HepG2 (cell line): ENCODE data around the gene RBFOX1. TPM values are rescaled to one million over a fixed set of nuclear protein-coding genes. Genes with fewer than 3 reads are reported as not detected.

Experiments
- ATAC-seq: fragments of 200-7000 bp; cut with Tn5 transposase; 3 replicates; pipeline ENCODE4 v1.9.1; 2020; ENCODE audit warnings: mild to moderate bottlenecking, moderate library complexity
- BruUV-seq: library from RNA; stranded (reverse); fragments of 400-500 nt; replicated peaks from 2 replicates; lab custom pipeline; 2021; lab: Mats Ljungman, UMichigan
- CTCF ChIA-PET: fragments of 300-600 bp; formaldehyde crosslinking; extraction: SDS; loops from one replicate; lab custom pipeline; 2021; ENCODE audit warnings: low total read pairs, inconsistent platforms, low intra/inter-chr PET ratio; lab: Yijun Ruan, JAX
- POLR2A ChIA-PET: fragments of 350-600 bp; sonication (Branson Sonifier 250); formaldehyde crosslinking; loops from one replicate; lab custom pipeline; 2020; ENCODE audit warnings: antibody characterized with exemption, inconsistent platforms; lab: Yijun Ruan, JAX
- DNase-seq: peaks from one replicate; pipeline ENCODE4 v3.0.0-alpha.2; 2015; ENCODE audit warnings: low spot score
- FAIRE-seq: peaks from 3 replicates; lab custom pipeline; 2011; peaks lifted over from hg19 to GRCh38; lab: Jason Lieb, UNC
- H2AFZ ChIP-seq: one replicate; pipeline ENCODE4 v1.6.1; 2011; ENCODE audit warnings: low read length, inconsistent platforms
- H3K27ac ChIP-seq: fragments of 300-600 bp; 3 replicates; pipeline ENCODE4 v1.8.0; 2011; ENCODE audit warnings: mixed run types, mild to moderate bottlenecking, mixed read lengths, low read length, inconsistent platforms; ENCODE audit not compliant: insufficient read depth; ENCODE audit errors: extremely low read length
- H3K27me3 ChIP-seq, 2 experiments: fragments of 200-600 bp in 1 of 2; 2 replicates in 1 of 2; 3 replicates in 1 of 2; pipeline versions ENCODE4 v1.6.0 to v1.8.0; 2011; ENCODE audit warnings: low read length in 2 of 2, mild to moderate bottlenecking in 2 of 2, moderate library complexity in 2 of 2, inconsistent platforms in 1 of 2; ENCODE audit not compliant: insufficient read depth in 2 of 2, control insufficient read depth in 1 of 2
- H3K36me3 ChIP-seq, 2 experiments: fragments of 200-600 bp in 1 of 2; replicated peaks in 1 of 2; 2 replicates in 1 of 2; 3 replicates in 1 of 2; pipeline versions ENCODE4 v1.5.1 to v1.8.0; 2011; ENCODE audit warnings: low read length in 2 of 2, inconsistent platforms in 1 of 2; ENCODE audit not compliant: insufficient read depth in 2 of 2, control insufficient read depth in 1 of 2
- H3K4me1 ChIP-seq: 2 replicates; pipeline ENCODE4 v1.5.1; 2012; ENCODE audit warnings: low read length, inconsistent platforms; ENCODE audit not compliant: insufficient read depth
- H3K4me2 ChIP-seq: 2 replicates; pipeline ENCODE4 v1.6.0; 2011; ENCODE audit warnings: low read depth, low read length, inconsistent platforms
- H3K4me3 ChIP-seq, 3 experiments: fragments of 200-600 bp in 1 of 3; sonication (generic), shearing (Covaris generic) in 1 of 3; replicated peaks in 1 of 3; 2 replicates each; pipeline ENCODE4 v1.5.1; 2011 to 2016; ENCODE audit warnings: low read length in 3 of 3, inconsistent platforms in 2 of 3, low read depth in 2 of 3, mild to moderate bottlenecking in 2 of 3, control low read depth in 1 of 3, mixed read lengths in 1 of 3; ENCODE audit not compliant: insufficient read depth in 1 of 3
- H3K79me2 ChIP-seq: one replicate; pipeline ENCODE4 v1.6.1; 2011; ENCODE audit warnings: low read length, inconsistent platforms; ENCODE audit not compliant: insufficient read depth
- H3K9ac ChIP-seq: 2 replicates; pipeline ENCODE4 v1.6.0; 2011; ENCODE audit warnings: mild to moderate bottlenecking, low read depth, low read length, inconsistent platforms; ENCODE audit not compliant: insufficient read depth
- H3K9me3 ChIP-seq: 2 replicates; pipeline ENCODE4 v1.5.1; 2012; ENCODE audit warnings: mild to moderate bottlenecking, low read length
- H4K20me1 ChIP-seq: 2 replicates; pipeline ENCODE4 v1.6.0; 2011; ENCODE audit warnings: inconsistent platforms, mild to moderate bottlenecking, low read length, moderate library complexity; ENCODE audit not compliant: insufficient read depth
- ATF7 ChIP-seq, 2 experiments: fragments of 450-650 bp in 1 of 2; sonication (generic) in 1 of 2; formaldehyde crosslinking in 1 of 2; IDR thresholded peaks; 2 replicates each; pipeline versions ENCODE4 v1.4.0 to v1.6.1; 2016 to 2020; ENCODE audit warnings: antibody characterized with exemption in 1 of 2, mild to moderate bottlenecking in 1 of 2, missing genetic modification reagents in 1 of 2
- BRD4 ChIP-seq: sonication (generic); formaldehyde crosslinking; IDR thresholded peaks from 2 replicates; pipeline ENCODE4 v1.4.0; 2020; ENCODE audit warnings: missing genetic modification reagents
- GZF1 ChIP-seq: sonication (generic); formaldehyde crosslinking; IDR thresholded peaks from 2 replicates; pipeline ENCODE4 v1.5.1; 2020; ENCODE audit warnings: mild to moderate bottlenecking, missing genetic modification reagents
- PAXIP1 ChIP-seq: sonication (generic); formaldehyde crosslinking; conservative IDR thresholded peaks from 2 replicates; pipeline ENCODE4 v1.4.0; 2020; ENCODE audit warnings: mild to moderate bottlenecking, missing genetic modification reagents, moderate library complexity
- POGK ChIP-seq: sonication (generic); formaldehyde crosslinking; conservative IDR thresholded peaks from 2 replicates; pipeline ENCODE4 v1.8.0; 2022; ENCODE audit warnings: mild to moderate bottlenecking, moderate library complexity, missing genetic modification reagents
- REXO4 ChIP-seq: sonication (generic); formaldehyde crosslinking; IDR thresholded peaks from 2 replicates; pipeline ENCODE4 v1.8.0; 2022; ENCODE audit warnings: missing genetic modification reagents, mild to moderate bottlenecking, borderline replicate concordance
- SETDB1 ChIP-seq: sonication (generic); formaldehyde crosslinking; IDR thresholded peaks from 2 replicates; pipeline ENCODE4 v1.5.1; 2020; ENCODE audit warnings: missing genetic modification reagents, mild to moderate bottlenecking, borderline replicate concordance
- TCF7 ChIP-seq: sonication (generic); IDR thresholded peaks from 2 replicates; pipeline ENCODE4 v1.6.1; 2016; ENCODE audit warnings: antibody characterized with exemption, low read depth
- YEATS4 ChIP-seq: sonication (generic); formaldehyde crosslinking; IDR thresholded peaks from 2 replicates; pipeline ENCODE4 v1.4.0; 2020; ENCODE audit warnings: missing genetic modification reagents, borderline replicate concordance
- ZFP37 ChIP-seq: sonication (generic); formaldehyde crosslinking; IDR thresholded peaks from 2 replicates; pipeline ENCODE4 v1.4.0; 2020; ENCODE audit warnings: missing genetic modification reagents, borderline replicate concordance
- ZNF138 ChIP-seq: sonication (generic); formaldehyde crosslinking; IDR thresholded peaks from 2 replicates; pipeline ENCODE4 v1.5.0; 2020; ENCODE audit warnings: mild to moderate bottlenecking, low read depth, missing genetic modification reagents
- ZNF275 ChIP-seq: sonication (generic); formaldehyde crosslinking; IDR thresholded peaks from 2 replicates; pipeline ENCODE4 v1.8.0; 2022; ENCODE audit warnings: missing genetic modification reagents, mild to moderate bottlenecking, inconsistent platforms, borderline replicate concordance
- ZNF335 ChIP-seq: sonication (generic); formaldehyde crosslinking; IDR thresholded peaks from 2 replicates; pipeline ENCODE4 v1.4.0; 2020; ENCODE audit warnings: missing genetic modification reagents
- ZNF503 ChIP-seq: sonication (generic); formaldehyde crosslinking; IDR thresholded peaks from 2 replicates; pipeline ENCODE4 v1.4.0; 2020; ENCODE audit warnings: missing genetic modification reagents
- ZNF652 ChIP-seq: IDR thresholded peaks from 2 replicates; pipeline ENCODE4 v1.6.1; 2016; ENCODE audit warnings: low read depth, borderline replicate concordance
- ZNF672 ChIP-seq: sonication (generic); formaldehyde crosslinking; IDR thresholded peaks from 2 replicates; pipeline ENCODE4 v1.8.1; 2022; ENCODE audit warnings: missing genetic modification reagents
- ZNF792 ChIP-seq: IDR thresholded peaks from 2 replicates; pipeline ENCODE4 v1.6.1; 2016
- ZSCAN29 ChIP-seq: sonication (generic); formaldehyde crosslinking; conservative IDR thresholded peaks from 2 replicates; pipeline ENCODE4 v1.4.0; 2020; ENCODE audit warnings: mild to moderate bottlenecking, missing genetic modification reagents
- WGBS: methylation state at CpG from one replicate; pipeline ENCODE4 v1.1.6; 2017; ENCODE audit warnings: low lambda C conversion rate; 5-methylcytosine and 5-hydroxymethylcytosine counted together
- in situ Hi-C: cut with HindIII; loops from 2 replicates; pipeline ENCODE4 v1.10.0; 2017; ENCODE audit warnings: low pct_unique_long_range_greater_than_20kb; ENCODE audit not compliant: extremely low pct_ligation_motif_present
- intact Hi-C: fragments of 100-400 bp; cut with micrococcal nuclease; formaldehyde crosslinking; loops from one replicate; pipeline ENCODE4 v1.10.0; 2022; ENCODE audit not compliant: unreplicated experiment
- polyA plus RNA-seq, 8 experiments: library from polyadenylated mRNA; depleted of rRNA in 3 of 8; stranded (reverse) in 7 of 8; unstranded in 1 of 8; fragments of >200 nt; fragmentation: Illumina TruSeq in 4 of 8; extraction: Trizol in 4 of 8; gene quantifications; 2 replicates each; pipeline versions ENCODE4 v1.2.1 to v1.2.3, GENCODE V29; 2011 to 2016; ENCODE audit warnings: low read depth in 4 of 8, missing spikeins in 1 of 8, mixed read lengths in 1 of 8; ENCODE audit not compliant: insufficient read depth in 1 of 8
- total RNA-seq, 5 experiments: library from RNA; depleted of rRNA; stranded (reverse); fragments of >200 nt; fragmentation: Illumina TruSeq; extraction: Trizol; gene quantifications; 2 replicates each; pipeline ENCODE4 v1.2.3, GENCODE V29; 2016; ENCODE audit warnings: low read depth in 1 of 5

The RBFOX1 gene
- total and polyA plus RNA-seq, 2 of the 13 experiments (the other 11 are each of a cell fraction or from before 2014, with no cell fraction given), result not detected

GRCh38 chr16:7391694-7392093 lies 59.0 kb downstream of the RBFOX1 start:
- intact Hi-C loops, result no loop called here
- H3K4me2 ChIP-seq, result no peak overlapping the region
- TF ChIP-seq TCF7 (no peak), ZNF503 (no peak), GZF1 (CRISPR knock-in tag) (no peak), ZFP37 (CRISPR knock-in tag) (no peak), ATF7 (IDR thresholded peaks at IDR 0.05) (no peak), ATF7 (CRISPR knock-in tag; IDR thresholded peaks at IDR 0.05) (no peak), ZNF138 (CRISPR knock-in tag) (no peak), ZNF335 (CRISPR knock-in tag) (no peak), ZNF652 (CRISPR knock-in tag) (no peak), PAXIP1 (CRISPR knock-in tag) (no peak), ZNF792 (no peak), ZNF275 (CRISPR knock-in tag) (no peak), BRD4 (CRISPR knock-in tag) (no peak), SETDB1 (CRISPR knock-in tag) (no peak), ZSCAN29 (CRISPR knock-in tag) (no peak), YEATS4 (no peak), REXO4 (CRISPR knock-in tag) (no peak), POGK (CRISPR knock-in tag) (no peak), ZNF672 (no peak)

More at GRCh38 chr16:7391694-7392093, 59.0 kb downstream of the RBFOX1 start:
- no peak for FAIRE-seq
- Histone ChIP-seq H4K20me1 (no peaks in the 10 kb centered on the region), H3K4me1 (no peaks in the 10 kb centered on the region), H3K9me3 (peaks cover 34% of the 10 kb centered on the region), H3K4me3 (no peak overlapping the region), H3K79me2 (no peaks in the 10 kb centered on the region), H3K27me3 (no peaks in the 10 kb centered on the region), H3K27ac (no peak overlapping the region), H3K36me3 (no peaks in the 10 kb centered on the region), H3K9ac (no peak overlapping the region), H2AFZ (no peak overlapping the region)
- no TSS peak for BruUV-seq
- POLR2A ChIA-PET, result no interaction called here
- no peak for ATAC-seq
- in situ Hi-C loops, result no loop called here
- WGBS, result 38% methylated on average over 5 of the region's 5 CpGs
- DNase-seq, result no peak
- CTCF ChIA-PET, result no interaction called here
